ENCODE measurements around the gene RNF44. TPM values are rescaled to one million over a fixed set of nuclear protein-coding genes. Genes with fewer than 3 reads are reported as not detected.

The RNF44 gene
- total RNA-seq, 1 experiment from 2014 or later: 172 TPM

DNA sequence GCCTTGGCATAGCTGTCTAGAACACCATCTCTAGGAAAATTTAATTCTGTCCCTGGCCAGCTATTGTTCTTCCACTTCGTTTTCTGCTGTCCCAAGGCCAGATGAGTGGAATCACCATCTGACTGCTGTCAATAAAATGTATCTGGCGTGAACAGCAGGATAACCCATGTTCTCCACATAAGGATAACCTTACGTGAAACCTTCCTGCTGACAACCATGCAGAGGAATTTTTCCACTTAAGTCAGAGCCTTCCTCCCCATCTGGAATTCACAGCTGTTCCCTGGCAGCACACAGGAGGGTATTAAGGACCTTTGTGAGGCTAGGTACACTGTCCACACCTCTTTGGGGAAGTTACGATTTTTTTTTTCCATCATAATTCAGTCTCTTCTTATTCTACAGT, 28.6 kb downstream of the RNF44 start:
- no peaks in the 10 kb centered on the region for H3K27me3 ChIP-seq (ENCODE audit: insufficient read depth, low read length)
- no peak overlapping the region for H3K4me3 Mint-ChIP-seq
- H3K9me3 ChIP-seq (ENCODE audit: control insufficient read depth, low read depth, low read length): no peaks in the 10 kb centered on the region

More for the DNA sequence above, 28.6 kb downstream of the RNF44 start:
- Histone ChIP-seq H3K27ac (ENCODE audit: insufficient read length, low read depth, low read length) (no peak overlapping the region), H3K9ac (ENCODE audit: extremely low read depth, insufficient read length, low read length) (no peak overlapping the region), H3K23me2 (ENCODE audit: insufficient read length, low read depth, low read length, poor library complexity, severe bottlenecking) (no peaks in the 10 kb centered on the region), H2BK15ac (ENCODE audit: low read depth, low read length) (no peak overlapping the region), H3K79me2 (ENCODE audit: insufficient read depth, low read length) (no peaks in the 10 kb centered on the region), H3K4ac (ENCODE audit: low read depth, low read length) (no peak overlapping the region), H2AK5ac (ENCODE audit: insufficient read length, low read length) (no peak overlapping the region), H4K8ac (replicated peaks; ENCODE audit: insufficient read length, low read depth, low read length) (no peak overlapping the region), H2BK20ac (ENCODE audit: low read depth, low read length, poor library complexity, severe bottlenecking) (no peak overlapping the region), H4K20me1 (ENCODE audit: control insufficient read depth, insufficient read depth, insufficient read length) (no peaks in the 10 kb centered on the region), H3K4me2 (ENCODE audit: insufficient read depth, insufficient read length, low read length) (no peak overlapping the region), H2BK12ac (ENCODE audit: insufficient read length, low read depth, low read length) (no peak overlapping the region), H2AFZ (ENCODE audit: low read length) (no peak overlapping the region), H2BK5ac (ENCODE audit: insufficient read length, low read length) (no peak overlapping the region), H3K18ac (ENCODE audit: insufficient read length, low read depth, low read length) (no peak overlapping the region), H3K56ac (ENCODE audit: insufficient read length, low read depth, low read length) (no peak overlapping the region), H4K91ac (ENCODE audit: insufficient read length, low read depth, low read length) (no peak overlapping the region), H2BK120ac (ENCODE audit: low read depth, low read length, poor library complexity, severe bottlenecking) (no peak overlapping the region), H3K23ac (ENCODE audit: insufficient read length, low read depth, low read length) (no peak overlapping the region), H3K14ac (ENCODE audit: insufficient read depth, low read length) (no peak overlapping the region), H3K4me1 (ENCODE audit: insufficient read depth, low read length) (no peaks in the 10 kb centered on the region), H3K79me1 (ENCODE audit: insufficient read depth, low read depth, low read length, poor library complexity, severe bottlenecking) (no peaks in the 10 kb centered on the region), H4K5ac (ENCODE audit: insufficient read length, low read depth, low read length) (no peak overlapping the region), H3T11ph (ENCODE audit: low read length) (no peak overlapping the region)
- DNase-seq: no peak
- TF ChIP-seq, protein P1, sequence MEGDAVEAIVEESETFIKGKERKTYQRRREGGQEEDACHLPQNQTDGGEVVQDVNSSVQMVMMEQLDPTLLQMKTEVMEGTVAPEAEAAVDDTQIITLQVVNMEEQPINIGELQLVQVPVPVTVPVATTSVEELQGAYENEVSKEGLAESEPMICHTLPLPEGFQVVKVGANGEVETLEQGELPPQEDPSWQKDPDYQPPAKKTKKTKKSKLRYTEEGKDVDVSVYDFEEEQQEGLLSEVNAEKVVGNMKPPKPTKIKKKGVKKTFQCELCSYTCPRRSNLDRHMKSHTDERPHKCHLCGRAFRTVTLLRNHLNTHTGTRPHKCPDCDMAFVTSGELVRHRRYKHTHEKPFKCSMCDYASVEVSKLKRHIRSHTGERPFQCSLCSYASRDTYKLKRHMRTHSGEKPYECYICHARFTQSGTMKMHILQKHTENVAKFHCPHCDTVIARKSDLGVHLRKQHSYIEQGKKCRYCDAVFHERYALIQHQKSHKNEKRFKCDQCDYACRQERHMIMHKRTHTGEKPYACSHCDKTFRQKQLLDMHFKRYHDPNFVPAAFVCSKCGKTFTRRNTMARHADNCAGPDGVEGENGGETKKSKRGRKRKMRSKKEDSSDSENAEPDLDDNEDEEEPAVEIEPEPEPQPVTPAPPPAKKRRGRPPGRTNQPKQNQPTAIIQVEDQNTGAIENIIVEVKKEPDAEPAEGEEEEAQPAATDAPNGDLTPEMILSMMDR (conservative IDR thresholded peaks at IDR 0.05): no peak
- Mint-ChIP-seq H3K27me3 (ENCODE audit: low read depth) (peaks cover under 1% of the 10 kb centered on the region; the same call in 1 of the 2 replicates), H3K36me3 (ENCODE audit: insufficient read depth in 1 of 3, low read depth in 3 of 3) (peaks cover 20 to 61% (median 51%) of the 10 kb centered on the region in 3 experiments; a peak in 6 of 7 replicates), H3K9me3 (no peaks in the 10 kb centered on the region; a peak in 1 of 5 replicates), H3K27ac (no peak overlapping the region), H3K4me1 (no peaks in the 10 kb centered on the region)
- WGBS (ENCODE audit: extremely low coverage, insufficient read length, low lambda C conversion rate): no CpG with 5 or more reads among the region's 4 CpGs

All from H9 (cell line).